CD4-positive, alpha-beta T cell treated with Interleukin-4 for 1 hour (primary cell): ENCODE results near the gene RIOK1.
"Not testable (repeated sequence)": the region's sequence is repeated elsewhere in the genome, so short reads cannot be mapped to it uniquely, and the experiment has no call there.

Experiments used
- DNase-seq, 2 donors: peaks; one replicate each; pipeline ENCODE4 v3.0.0-alpha.2; 2020 to 2022

Gene RIOK1

DNA sequence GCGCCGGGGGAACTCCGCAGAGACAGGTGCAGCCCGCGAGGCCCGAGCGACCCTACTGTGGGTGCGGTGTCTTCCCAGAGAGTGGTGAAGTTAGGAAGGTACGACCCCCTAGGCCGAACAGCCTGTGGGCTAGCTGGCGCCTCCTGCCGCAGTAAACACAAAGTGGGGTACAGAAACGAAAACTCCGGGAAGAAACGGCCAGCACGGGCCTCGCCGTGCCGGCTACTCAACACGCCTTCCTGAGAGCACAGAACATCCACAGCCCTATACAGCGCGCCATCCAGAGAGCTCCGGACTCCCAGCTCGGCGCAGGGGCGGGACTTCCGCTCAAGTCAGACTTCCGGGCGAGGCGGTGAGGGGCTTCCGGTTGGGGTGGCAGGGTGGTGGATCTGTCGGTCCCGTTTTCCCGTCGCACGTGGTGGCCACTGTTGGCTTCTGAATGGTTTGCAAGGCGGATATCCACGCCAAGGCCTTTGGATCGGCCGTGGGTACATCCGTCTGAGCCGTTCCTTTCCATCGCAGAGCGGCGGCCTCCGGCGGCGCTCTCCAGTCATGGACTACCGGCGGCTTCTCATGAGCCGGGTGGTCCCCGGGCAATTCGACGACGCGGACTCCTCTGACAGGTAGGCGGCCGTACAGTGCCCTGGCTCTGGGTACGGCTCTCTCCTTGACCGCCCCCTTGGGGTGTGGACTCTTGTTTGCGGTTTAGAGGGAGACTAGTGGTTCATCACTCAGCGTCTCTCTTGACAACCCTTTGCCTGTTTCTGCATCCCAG, at the start of gene RIOK1, which contains the start of gene CAGE1:
RIOK1 (plus strand) TSS at position 358 of the 775 bp plus-strand sequence; CDS start at position 553, 195 bp downstream.
CAGE1 (minus strand) TSS at position 292 of the 775 bp plus-strand sequence. CDS start 2,569 bp downstream, outside the sequence.
- peak; percentile 95 for DNase-seq

DNA sequence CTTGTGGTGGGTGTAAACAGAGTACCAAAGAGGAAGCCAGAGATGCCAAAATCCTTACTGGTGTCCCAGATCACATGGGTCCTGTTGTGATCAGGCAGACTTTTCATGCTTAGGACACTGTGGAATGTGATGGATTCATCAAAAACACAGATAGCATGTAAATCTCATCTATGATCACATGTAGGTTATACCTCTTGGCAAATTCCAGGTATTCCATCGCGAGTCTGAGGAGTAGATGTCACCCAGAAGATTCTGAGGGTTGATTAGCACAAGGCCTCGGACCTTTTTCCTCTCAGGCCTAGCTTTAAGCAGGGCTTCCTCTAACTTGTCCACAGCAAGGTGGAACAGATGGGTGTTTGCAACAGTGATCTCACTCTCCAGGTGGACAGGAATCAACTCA, 48.3 kb upstream of the RIOK1 start:
- DNase-seq, result no peak

DNA sequence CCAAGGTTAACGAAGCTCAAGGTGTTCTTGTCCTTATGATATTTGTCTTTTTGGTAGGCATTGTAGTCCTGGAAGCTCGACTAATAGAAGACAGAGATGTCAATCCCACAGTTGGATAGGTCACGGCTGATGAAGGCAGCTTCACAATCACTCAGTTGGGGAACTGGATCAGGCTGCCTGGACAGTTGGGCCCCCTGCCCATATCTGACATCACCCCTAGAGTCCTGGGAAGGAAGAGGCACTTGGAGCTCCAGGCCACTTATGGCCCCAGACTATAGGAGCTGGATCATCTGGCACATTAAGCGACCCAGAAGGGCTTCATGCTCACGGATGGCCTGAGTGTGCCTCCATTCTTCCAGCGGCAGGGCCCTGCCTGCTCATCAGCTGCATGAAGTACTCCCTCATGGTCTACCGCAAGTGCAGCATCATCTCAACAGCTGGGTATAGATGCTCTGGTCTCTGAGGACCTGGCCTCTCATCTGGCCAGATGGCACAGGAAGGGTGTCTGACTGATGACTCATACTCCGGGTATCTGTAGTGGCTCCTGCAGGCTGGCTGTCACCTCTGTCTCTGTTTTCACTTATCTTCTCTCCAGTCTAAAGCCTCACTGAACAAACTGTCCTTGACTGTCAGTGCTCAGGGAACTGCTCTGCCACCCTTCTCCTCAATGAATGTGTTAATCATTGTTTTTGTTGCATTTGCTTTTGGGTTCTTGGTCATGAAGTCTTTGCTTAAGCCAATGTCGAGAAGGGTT, 47.4 kb upstream of the RIOK1 start:
- DNase-seq, result no peak

- DNase-seq, result no peak
Observed at GRCh38 chr6:7343546-7344475, 45.8 kb upstream of the RIOK1 start.

GRCh38 chr6:7344773-7345450, 44.7 kb upstream of the RIOK1 start:
- DNase-seq, result peak in 1 of 2 donors; percentile 25

DNA sequence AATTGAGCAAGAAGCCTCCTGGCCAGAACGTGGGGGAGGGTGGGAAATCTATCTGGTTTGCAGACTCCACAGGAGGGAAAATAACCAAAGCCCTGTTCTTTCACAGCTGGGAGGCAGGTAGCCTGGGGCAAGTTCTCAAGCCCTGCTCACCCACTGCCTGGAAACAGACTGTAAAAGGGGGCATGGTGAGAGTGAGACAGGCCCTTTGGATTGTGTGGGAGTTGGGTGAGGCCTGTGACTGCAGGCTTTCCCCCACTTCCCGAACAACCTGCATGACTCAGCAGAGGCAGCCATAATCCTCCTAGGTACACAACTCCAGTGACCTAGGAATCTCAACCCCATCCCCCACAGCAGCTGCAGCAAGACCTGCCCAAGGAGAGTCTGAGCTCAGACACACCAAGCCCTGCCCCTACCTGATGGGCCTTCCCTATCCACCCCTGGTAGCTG, 42.0 kb upstream of the RIOK1 start:
- DNase-seq, result not testable (repeated sequence)

- DNase-seq, result not testable (repeated sequence)
Observed at GRCh38 chr6:7350591-7350990, 39.0 kb upstream of the RIOK1 start.

DNA sequence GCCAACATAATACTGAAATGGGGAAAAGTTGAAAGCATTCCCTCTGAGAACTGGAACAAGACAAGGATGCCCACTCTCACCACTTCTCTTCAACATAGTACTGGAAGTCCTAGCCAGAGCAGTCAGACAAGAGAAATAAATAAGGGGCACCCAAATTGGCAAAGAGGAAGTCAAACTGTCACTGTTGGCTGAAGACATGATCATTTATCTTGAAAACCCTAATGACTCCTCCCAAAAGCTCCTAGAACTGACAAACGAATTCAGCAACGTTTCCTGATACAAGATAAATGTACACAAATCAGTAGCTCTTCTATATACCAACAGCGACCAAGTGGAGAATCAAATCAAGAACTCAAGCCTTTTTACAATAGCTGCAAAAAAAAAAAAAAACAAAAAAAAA, 37.7 kb upstream of the RIOK1 start:
- not testable (repeated sequence) for DNase-seq

DNA sequence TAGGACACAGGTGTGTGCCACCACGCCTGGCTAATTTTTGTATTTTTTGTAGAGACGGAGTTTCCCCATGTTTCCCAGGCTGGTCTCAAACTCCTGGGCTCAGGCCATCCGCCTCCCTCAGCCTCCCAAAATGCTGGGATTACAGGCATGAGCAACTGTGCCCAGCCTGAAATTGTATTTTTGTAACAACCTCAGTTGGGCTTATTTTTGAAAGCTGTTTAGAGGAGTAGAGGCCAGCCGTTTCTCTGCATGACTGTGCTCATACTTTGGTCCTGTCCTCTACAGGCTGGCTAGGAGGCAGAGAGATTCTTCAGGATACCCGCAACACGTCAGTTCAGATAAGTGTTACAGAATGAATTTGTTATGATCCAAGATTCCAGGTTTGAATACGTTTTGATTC, 22.2 kb upstream of the RIOK1 start:
- no peak for DNase-seq

DNA sequence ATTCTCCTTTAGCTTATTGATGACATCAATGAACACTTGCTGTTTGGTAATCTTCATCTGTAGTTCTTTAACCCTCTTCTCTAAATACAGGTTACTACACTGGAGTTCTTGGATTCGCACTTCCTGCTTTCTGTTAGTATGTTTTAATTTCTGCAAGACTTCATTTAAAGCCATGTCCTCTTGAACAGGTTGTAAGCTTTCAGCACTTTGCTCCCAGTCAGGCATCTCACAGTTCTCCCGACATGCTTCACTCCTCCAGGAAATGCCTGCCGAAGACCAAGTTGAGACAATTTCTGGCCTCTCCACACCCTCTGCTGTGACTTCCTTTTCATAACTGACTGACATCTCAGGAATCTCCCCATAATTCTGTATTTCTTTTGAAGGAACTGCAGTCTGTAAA, 15.9 kb upstream of the RIOK1 start:
- no peak for DNase-seq

- DNase-seq, result no peak
Observed at GRCh38 chr6:7377961-7378360, 11.6 kb upstream of the RIOK1 start.

GRCh38 chr6:7378740-7379139, 10.9 kb upstream of the RIOK1 start:
- DNase-seq, result no peak

DNA sequence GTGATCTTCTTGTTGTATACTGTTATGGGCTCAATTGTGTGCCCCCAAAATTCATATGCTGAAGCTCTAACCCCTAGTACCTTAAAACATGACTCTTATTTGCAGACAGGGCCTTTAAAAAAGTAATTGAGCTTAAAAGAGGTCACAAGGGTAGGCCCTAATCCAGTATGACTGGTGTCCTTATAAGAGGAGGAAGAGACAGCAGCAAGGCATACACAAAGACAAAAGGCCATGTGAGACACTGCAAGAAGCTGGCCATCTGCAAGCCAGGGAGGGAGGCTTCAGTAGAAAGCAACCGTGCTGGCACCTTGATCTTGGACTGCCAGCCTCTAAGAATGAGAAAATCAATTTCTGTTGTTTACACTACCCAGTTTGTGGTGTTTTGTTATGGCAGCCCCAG, 8.5 kb upstream of the RIOK1 start:
- no peak for DNase-seq

DNA sequence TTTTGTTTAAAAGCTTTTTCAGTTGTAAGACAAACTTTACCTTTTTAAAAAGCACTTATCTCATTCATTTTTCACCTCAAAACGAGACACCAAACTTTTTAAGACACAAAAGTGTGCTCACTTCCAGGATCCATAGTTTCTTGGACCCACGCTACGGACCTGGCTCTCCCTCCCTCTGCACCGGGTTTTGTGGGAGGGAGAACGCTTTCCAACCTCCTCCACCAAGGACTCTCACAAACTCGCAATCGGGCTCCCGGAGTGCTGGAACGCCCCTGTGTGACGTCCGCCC, 502 bp upstream of the RIOK1 start:
- no peak for DNase-seq

- DNase-seq, result peak in 1 of 2 donors; percentile 68
Observed at GRCh38 chr6:7390226-7390878, 744 bp downstream of the RIOK1 start.

DNA sequence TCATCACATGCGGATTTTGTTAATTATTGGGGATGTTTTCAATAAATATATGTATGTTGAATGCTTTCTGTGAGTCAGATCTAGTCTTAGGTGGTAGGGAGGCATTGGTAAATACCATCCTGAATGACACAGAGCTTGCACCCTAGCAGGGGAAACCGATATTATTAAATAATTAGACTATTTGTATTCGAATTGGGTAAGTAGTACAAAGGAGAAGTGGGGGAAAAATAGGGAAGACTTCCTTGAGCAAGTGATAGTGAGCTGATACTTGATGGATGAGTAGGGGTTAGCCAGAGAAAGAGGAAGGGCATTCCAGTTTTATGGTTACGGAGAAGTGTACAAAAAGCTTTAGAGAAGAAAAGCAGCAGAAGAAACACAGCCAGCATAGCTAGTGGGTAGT, 1.5 kb downstream of the RIOK1 start:
- DNase-seq, result no peak

DNA sequence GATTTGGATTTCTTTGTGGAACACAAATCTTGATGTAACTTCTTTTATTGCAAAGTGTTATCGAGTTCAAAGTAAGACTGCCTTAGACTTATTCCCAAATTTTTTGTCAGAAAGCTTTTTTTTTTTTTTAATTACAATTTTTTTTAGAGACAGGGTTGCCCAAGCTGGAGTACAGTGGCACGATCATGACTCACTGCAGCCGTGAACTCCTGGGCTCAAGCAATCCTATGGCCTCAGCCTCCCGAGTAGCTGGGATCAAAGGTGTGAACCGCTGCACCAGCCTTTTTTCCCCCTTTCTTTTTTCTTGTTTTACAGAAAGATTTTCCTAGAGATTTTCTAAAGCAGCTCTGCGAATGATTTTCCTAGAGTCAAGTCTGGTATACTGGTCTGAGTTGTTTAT, 2.8 kb downstream of the RIOK1 start:
- DNase-seq, result no peak

GRCh38 chr6:7401075-7401474, 11.5 kb downstream of the RIOK1 start:
- no peak for DNase-seq

DNA sequence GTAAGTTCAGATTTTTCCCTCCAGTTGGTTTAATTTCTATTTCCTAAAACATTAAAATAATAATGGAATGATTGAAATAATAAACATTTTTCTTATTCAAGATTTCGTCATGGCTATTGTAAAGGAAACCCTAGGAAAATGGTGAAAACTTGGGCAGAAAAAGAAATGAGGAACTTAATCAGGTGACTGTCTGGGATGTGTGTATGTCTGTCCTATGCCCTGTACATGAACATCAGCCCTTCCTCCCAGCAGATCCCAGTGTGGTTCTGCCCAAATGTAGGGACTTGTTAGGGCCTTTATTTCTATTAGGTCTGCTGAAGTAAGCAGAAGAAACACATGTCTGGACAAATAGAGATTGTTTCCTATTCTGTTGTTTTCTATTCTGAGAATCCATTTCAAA, 13.1 kb downstream of the RIOK1 start:
- no peak for DNase-seq

- DNase-seq, result no peak
Observed at GRCh38 chr6:7404546-7404945, 14.9 kb downstream of the RIOK1 start.

GRCh38 chr6:7406743-7407142, 17.1 kb downstream of the RIOK1 start:
- DNase-seq, result no peak

DNA sequence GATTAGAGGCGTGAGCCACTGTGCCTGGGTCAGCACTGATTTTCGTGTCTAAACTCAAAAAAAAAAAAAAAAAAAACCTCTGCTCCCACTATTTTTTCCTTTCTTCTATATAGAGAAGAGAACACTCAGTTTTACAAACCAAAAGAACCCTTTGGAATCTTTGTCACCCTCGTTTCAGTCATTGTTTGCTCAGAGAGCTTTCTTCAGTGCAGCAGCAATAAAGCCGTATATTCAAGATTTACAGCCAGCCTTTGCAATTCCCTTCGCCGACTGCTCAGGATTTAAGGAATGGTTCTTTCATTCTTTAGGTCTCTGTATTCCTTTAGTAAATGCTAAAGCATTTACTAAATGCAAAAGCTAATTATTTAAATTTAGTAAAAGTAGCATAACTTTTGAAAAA, 20.1 kb downstream of the RIOK1 start:
- DNase-seq, result no peak
